GM12801 (cell line): ENCODE data around the gene BANF2.

Experiments
- TF ChIP-seq, protein P1 (sequence below): IDR thresholded peaks from one replicate; pipeline ENCODE4 v1.5.1; 2011; ENCODE audit warnings: control low read depth; ENCODE audit not compliant: insufficient read length; ENCODE audit errors: extremely low read depth

BANF2 gene

DNA sequence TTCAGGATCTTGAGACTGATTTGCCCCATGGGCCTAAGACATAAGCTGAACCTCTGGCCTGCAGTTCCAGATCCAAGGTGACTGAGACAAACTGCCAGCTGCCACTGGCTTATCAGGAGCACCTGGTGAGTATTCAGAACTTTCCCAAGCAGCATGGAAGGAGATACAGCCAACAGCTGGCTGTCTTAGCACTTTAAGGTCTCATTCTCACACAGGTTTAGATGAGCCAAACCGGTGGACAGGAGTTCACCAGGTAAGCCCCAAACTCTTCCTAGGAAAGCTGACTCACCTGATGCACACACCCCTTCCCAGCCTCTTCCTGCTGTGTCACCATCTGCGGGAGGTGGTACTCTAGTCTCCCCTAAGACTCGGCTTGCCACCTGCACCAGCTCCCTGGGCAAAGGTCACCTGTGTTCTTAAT lies at the start of gene BANF2:
TSS of gene BANF2 (plus strand) at position 36 of the 421 bp plus-strand sequence. CDS start 25,060 bp downstream, outside the sequence.
- TF ChIP-seq, protein P1, sequence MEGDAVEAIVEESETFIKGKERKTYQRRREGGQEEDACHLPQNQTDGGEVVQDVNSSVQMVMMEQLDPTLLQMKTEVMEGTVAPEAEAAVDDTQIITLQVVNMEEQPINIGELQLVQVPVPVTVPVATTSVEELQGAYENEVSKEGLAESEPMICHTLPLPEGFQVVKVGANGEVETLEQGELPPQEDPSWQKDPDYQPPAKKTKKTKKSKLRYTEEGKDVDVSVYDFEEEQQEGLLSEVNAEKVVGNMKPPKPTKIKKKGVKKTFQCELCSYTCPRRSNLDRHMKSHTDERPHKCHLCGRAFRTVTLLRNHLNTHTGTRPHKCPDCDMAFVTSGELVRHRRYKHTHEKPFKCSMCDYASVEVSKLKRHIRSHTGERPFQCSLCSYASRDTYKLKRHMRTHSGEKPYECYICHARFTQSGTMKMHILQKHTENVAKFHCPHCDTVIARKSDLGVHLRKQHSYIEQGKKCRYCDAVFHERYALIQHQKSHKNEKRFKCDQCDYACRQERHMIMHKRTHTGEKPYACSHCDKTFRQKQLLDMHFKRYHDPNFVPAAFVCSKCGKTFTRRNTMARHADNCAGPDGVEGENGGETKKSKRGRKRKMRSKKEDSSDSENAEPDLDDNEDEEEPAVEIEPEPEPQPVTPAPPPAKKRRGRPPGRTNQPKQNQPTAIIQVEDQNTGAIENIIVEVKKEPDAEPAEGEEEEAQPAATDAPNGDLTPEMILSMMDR: no peak

DNA sequence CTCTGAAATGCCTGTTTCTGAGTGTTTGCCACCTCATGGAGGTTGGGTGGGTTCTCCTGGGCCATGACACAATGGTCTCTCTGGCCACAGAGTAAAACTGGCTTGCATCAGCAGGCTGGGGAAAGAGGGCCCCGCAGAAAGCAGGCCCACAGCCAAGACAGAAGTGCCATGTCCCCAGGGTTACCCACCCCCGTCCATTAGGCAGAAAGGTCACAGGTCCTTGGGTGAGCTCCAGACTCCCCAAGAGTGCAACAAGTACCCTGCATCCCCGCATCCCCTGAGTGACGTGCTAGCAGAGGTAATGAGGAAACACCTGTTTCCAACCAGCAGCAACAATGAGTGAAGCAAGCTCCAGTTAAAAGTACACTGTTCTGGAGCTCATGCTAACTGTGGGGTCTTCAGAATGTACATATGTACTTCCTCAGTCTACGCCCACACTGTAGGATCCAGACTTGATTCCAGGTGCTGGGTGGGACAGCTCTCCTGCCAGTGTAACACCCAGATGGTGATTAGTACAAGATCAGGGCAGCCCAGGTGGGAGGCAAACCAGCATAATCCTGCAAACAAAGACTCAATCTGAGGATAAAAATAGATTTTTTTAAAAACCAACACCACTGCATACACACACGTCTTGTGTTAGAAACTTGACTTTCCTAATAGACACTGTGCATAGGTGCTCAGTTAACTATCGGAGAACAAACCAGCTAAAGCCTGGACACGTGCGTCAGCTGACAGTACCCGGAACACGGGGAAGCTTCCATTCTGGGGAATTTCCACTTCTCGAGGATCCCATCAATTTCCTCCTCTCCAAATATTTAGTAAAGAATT lies 49.3 kb upstream of the BANF2 start:
- TF ChIP-seq, protein P1: no peak

DNA sequence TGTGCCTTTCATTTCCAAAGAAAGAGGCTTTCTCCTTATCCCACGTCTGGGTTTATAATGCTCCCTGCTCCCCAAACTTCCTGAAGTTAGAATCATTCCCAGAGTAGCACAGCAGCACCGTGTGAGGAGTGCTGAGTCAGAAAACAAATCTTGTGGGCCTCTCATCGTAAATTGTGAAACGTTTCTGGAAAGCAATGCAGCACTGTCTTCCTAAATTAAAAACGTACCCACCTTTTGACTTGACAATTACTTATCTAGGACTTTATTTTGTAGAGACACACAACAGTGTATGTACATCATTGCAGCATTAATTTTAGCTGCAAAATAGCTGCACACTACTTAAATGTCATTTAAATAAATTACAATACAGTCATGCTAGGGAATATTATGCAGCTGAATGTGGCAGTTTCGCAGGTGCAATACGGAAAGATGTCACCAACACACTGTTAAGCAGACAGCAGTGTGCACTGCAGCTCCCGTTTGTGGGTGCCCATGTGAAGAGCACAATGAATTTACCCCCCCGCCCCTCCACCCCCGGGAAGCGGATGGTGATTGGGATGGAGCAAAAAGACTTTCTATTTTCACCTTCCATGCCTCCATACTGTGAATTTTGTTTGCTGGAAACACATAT lies 48.5 kb upstream of the BANF2 start:
- TF ChIP-seq, protein P1: no peak

DNA sequence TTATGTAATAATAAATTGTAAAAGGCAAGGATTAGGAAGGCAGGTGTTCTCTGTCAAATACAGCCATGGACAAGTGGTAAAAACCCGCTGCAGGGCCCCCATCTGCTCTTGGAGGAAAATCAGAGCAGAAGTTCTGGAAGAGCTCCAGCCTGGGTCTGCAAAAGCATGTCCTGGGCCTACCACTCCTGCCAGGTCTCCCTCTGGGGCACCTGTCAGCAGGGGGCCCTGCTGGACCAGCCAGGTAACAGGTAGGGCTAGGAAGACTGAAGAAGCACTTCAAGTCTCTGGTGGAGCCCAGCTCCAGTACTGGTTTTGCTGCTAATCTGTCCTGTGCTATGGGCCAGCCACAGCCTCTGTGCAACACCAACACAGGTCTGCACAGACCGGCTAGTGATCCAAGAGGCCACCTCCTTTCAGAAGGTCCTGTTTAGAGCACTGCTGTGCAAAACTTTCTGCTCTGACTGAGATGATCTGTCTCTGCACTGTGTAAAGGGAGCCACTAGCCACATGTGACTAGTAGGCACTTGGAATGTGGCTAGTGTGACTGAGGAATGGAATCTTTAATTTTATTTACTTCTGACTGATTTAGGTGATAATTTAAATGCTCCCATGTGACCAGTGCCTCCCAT lies 47.9 kb upstream of the BANF2 start:
- TF ChIP-seq, protein P1: no peak

DNA sequence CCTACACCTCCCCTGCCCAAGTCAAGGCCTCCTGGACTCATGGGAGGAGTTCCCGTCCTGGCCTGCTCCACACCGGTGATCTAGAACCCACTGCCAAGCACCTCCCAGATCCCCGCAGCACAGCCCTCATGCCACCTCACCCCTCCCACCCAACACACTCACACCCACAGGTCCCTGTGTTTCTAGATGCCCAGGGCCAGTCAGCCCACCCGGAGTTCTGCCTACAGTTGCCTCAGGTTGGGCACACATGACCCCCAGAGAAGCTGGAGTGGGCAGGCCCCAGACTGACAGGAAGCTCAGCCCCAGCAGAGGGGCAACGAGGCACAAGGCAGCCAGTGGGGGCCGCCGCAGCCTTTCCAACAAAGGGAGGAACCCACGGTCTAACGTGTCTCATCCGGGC lies 47.4 kb upstream of the BANF2 start:
- TF ChIP-seq, protein P1: no peak

DNA sequence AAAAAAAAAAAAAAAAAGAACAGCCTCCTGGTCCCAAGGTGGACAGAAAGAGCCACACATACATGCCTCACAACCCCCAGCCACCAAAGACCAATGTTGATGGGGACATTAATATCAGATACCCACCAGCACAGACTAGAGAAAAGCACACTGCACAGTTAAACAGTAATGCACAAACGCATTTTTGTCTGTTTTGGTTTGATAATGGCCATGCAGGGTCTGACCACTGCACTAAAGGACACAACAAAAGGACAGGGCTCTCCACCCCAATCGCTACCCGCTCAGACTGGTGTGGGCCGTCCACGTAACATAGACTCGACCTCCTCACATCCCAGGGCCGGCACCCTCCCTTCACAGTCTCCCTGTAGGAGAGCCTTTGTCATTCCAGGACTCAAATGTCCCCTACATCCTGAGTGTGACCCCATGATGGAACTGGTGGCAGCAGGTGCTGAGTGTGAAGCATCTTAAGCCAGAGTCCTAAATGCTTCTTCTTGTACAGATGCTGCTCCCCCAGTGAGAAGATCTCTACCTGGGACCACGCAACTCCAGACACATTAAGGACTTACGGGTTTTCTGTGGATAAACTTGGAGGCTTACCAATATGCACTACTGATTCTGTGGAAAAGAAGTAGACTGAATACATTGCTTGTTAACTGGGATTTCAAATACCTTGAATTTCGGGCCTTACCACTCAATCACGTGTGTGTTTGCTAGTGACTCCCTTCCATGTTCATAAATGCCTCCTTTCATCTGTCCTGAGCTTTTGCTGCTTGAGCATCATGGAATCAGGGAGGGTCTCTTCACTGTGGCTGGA lies 45.7 kb upstream of the BANF2 start:
- TF ChIP-seq, protein P1: no peak

DNA sequence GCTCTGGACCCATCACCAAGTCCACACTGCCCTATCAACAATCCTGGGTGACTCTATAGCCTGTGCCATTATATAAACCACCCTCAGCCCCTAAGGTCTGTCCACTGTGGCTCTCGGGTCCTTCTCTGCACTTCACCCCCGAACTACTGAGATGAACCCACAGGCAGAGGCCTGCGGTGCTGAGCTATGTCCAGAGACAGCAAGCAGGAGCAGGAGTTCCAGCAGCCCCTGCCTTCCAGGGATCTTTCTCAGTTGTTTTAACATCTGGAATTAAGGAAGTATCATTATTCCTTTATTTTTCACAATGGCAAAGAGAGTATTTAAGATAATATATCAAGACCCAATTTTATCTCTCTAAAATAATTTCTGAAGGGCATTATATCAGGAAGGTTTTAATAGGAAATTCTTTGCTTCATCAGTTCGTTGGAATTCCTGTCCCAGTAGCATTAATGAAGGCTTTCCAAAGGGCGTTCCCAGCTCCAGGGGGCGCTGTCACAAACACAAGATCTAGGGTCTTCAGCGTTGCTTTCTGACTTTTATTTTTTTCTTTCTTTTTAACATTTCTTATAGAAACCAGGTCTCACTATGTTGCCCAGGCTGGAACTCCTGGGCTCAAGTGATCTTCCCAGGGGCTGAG lies 45.0 kb upstream of the BANF2 start:
- TF ChIP-seq, protein P1: no peak
